GM19397 (cell line): ENCODE results near the gene SNRNP200.
"Not testable (repeated sequence)": the region's sequence is repeated elsewhere in the genome, so short reads cannot be mapped to it uniquely, and the experiment has no call there.

Experiments
- ATAC-seq: cut with Tn5 transposase; IDR thresholded peaks from one replicate; pipeline ENCODE4 v1.9.1; 2021; ENCODE audit warnings: mild to moderate bottlenecking, moderate library complexity; ENCODE audit not compliant: unreplicated experiment

SNRNP200 gene

GRCh38 chr2:96325041-96325883 is 19.9 kb upstream of the SNRNP200 start, which contains the start of gene ITPRIPL1:
ITPRIPL1 (plus strand) TSS chr2:96325317; CDS start chr2:96325840, 523 bp downstream.
- no peak for ATAC-seq

GRCh38 chr2:96324721-96325040 is 19.3 kb upstream of the SNRNP200 start:
- ATAC-seq, result no peak

GRCh38 chr2:96323849-96324248 is 18.5 kb upstream of the SNRNP200 start:
- ATAC-seq, result no peak

GRCh38 chr2:96320728-96321622 is 15.6 kb upstream of the SNRNP200 start:
- peak; percentile 34 for ATAC-seq

GRCh38 chr2:96320326-96320725 is 15.0 kb upstream of the SNRNP200 start:
- no peak for ATAC-seq

- ATAC-seq, result no peak
Observed at GRCh38 chr2:96319396-96319795, 14.1 kb upstream of the SNRNP200 start.

- ATAC-seq, result no peak
Observed at GRCh38 chr2:96318723-96319122, 13.4 kb upstream of the SNRNP200 start.

- no peak for ATAC-seq
Observed at GRCh38 chr2:96317584-96317997, 12.2 kb upstream of the SNRNP200 start.

GRCh38 chr2:96316999-96317398 is 11.7 kb upstream of the SNRNP200 start:
- ATAC-seq, result no peak

- ATAC-seq, result no peak
Observed at GRCh38 chr2:96315400-96316071, 10.2 kb upstream of the SNRNP200 start.

GRCh38 chr2:96315005-96315399 is 9.7 kb upstream of the SNRNP200 start:
- no peak for ATAC-seq

- no peak for ATAC-seq
Observed at GRCh38 chr2:96308248-96308647, 2.9 kb upstream of the SNRNP200 start.

- no peak for ATAC-seq
Observed at GRCh38 chr2:96306370-96306769, 1.0 kb upstream of the SNRNP200 start.

GRCh38 chr2:96305979-96306308 is 598 bp upstream of the SNRNP200 start:
- ATAC-seq, result no peak

- ATAC-seq, result no peak
Observed at GRCh38 chr2:96304606-96305005, 740 bp downstream of the SNRNP200 start.

- ATAC-seq, result no peak
Observed at GRCh38 chr2:96301865-96302264, 3.5 kb downstream of the SNRNP200 start.

- ATAC-seq, result no peak
Observed at GRCh38 chr2:96296925-96297324, 8.4 kb downstream of the SNRNP200 start.

GRCh38 chr2:96294271-96294670 is 11.1 kb downstream of the SNRNP200 start:
- ATAC-seq, result not testable (repeated sequence)

- no peak for ATAC-seq
Observed at GRCh38 chr2:96291751-96292150, 13.6 kb downstream of the SNRNP200 start.

GRCh38 chr2:96287273-96287856 is 18.0 kb downstream of the SNRNP200 start:
- no peak for ATAC-seq
